ENCODE data around the gene UNC5B. TPM values are rescaled to one million over a fixed set of nuclear protein-coding genes. Genes with fewer than 3 reads are reported as not detected.

The UNC5B gene
- total RNA-seq, 1 donor from 2014 or later, result 231 TPM

DNA sequence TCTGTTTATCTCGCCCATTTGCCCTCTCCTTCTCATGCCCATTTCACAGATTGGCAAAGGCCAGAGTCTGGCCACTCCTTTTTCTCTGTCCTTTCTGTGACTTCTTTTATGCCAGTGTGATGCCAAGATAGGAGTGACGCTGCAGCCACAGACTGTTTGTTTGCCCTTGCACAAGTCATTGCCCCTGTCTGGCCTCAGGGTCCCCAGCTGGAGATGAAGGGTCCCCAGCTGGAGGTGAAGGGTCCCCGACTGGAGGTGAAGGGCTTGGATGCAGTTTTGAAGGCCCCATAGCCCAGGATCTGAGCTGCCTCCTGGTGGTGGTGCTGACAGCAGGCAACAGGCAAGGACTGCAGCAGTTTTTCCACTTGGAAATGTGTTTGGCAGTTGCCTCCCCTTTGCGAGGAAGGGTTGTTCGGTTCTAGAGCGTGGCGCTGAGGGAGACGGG lies 55.9 kb downstream of the UNC5B start:
- peak overlapping the region; percentile 68 for H3K4me3 Mint-ChIP-seq (ENCODE audit: unreplicated experiment)
- no peaks in the 10 kb centered on the region for H3K9me3 Mint-ChIP-seq (ENCODE audit: unreplicated experiment)
- TF ChIP-seq CTCF (IDR thresholded peaks at IDR 0.05; ENCODE audit: unreplicated experiment), result peak; percentile 35
- DNase-seq (ENCODE audit: low spot score), result no peak
- peaks cover 22% of the 10 kb centered on the region for H3K36me3 Mint-ChIP-seq (ENCODE audit: low read depth, unreplicated experiment)
- H3K27me3 Mint-ChIP-seq (ENCODE audit: unreplicated experiment), result peaks cover 28% of the 10 kb centered on the region
- H3K4me1 Mint-ChIP-seq (ENCODE audit: unreplicated experiment), result peaks cover 79% of the 10 kb centered on the region
- no peak overlapping the region for H3K27ac Mint-ChIP-seq (ENCODE audit: unreplicated experiment)

- Mint-ChIP-seq H3K9me3 (ENCODE audit: unreplicated experiment) (no peaks in the 10 kb centered on the region), H3K27ac (ENCODE audit: unreplicated experiment) (no peak overlapping the region), H3K4me1 (ENCODE audit: unreplicated experiment) (peaks cover 79% of the 10 kb centered on the region), H3K4me3 (ENCODE audit: unreplicated experiment) (no peak overlapping the region), H3K36me3 (ENCODE audit: low read depth, unreplicated experiment) (peaks cover 22% of the 10 kb centered on the region), H3K27me3 (ENCODE audit: unreplicated experiment) (peaks cover 28% of the 10 kb centered on the region)
- DNase-seq (ENCODE audit: low spot score), result no peak
- no peak for TF ChIP-seq CTCF (IDR thresholded peaks at IDR 0.05; ENCODE audit: unreplicated experiment)
These were observed 56.4 kb downstream of the UNC5B start for GRCh38 chr10:71268758-71269157.

GRCh38 chr10:71269301-71270288 lies 57.2 kb downstream of the UNC5B start:
- H3K9me3 Mint-ChIP-seq (ENCODE audit: unreplicated experiment), result no peaks in the 10 kb centered on the region
- peaks cover 77% of the 10 kb centered on the region for H3K4me1 Mint-ChIP-seq (ENCODE audit: unreplicated experiment)

DNA sequence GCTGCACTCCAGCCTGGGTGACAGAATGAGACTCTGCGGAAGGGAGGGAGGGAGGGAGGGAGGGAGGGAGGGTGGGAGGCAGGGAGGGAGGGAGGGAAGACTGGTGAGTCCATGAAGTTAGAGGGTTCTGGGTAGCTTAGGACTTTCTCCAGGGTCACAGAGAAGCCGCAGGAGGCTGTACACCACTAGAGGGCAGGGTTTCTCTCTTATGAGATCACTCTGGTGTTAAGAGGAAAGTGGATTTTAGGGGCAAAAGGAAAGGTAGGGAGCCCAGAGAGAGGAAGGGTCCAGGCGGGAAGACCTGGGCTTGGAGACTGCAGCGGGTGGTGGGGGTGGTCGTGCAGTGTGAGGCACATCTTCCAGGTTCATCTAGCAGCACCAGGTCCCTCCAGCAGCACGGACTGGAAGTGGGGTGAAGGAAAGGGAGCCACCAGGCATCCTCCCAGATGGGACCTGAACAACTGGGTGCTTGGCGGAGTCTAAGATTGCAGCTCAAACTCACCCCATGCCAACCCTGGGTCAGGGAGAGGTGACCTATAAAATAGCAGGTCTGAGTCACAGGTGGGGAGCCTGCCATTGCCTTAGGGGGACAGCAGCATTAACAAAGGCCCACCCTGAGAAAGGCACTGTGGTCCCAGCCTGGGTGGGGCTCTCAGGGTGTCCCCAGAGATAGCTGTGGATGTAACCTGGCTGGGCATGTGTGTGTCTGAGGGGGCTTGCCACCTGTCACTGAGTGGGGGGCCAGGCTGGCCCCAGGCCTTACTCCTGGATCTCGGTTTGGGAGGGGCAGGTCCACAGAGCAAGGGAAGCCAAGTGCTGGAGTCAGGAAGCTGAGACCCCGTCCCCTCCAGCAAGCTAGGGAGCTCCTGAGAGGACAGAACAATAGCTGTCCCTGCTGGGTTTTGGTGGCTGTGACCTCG lies 58.2 kb downstream of the UNC5B start:
- Mint-ChIP-seq H3K4me3 (ENCODE audit: unreplicated experiment) (no peak overlapping the region), H3K9me3 (ENCODE audit: unreplicated experiment) (no peaks in the 10 kb centered on the region), H3K36me3 (ENCODE audit: low read depth, unreplicated experiment) (peaks cover 23% of the 10 kb centered on the region), H3K27ac (ENCODE audit: unreplicated experiment) (peak overlapping the region; percentile 85), H3K27me3 (ENCODE audit: unreplicated experiment) (peaks cover 29% of the 10 kb centered on the region), H3K4me1 (ENCODE audit: unreplicated experiment) (peaks cover 77% of the 10 kb centered on the region)
- TF ChIP-seq CTCF (IDR thresholded peaks at IDR 0.05; ENCODE audit: unreplicated experiment), result peak; percentile 50
- DNase-seq (ENCODE audit: low spot score), result peak; percentile 63

More at GRCh38 chr10:71269301-71270288, 57.2 kb downstream of the UNC5B start:
- Mint-ChIP-seq H3K4me3 (ENCODE audit: unreplicated experiment) (peak overlapping the region; percentile 53), H3K27me3 (ENCODE audit: unreplicated experiment) (peaks cover 28% of the 10 kb centered on the region), H3K27ac (ENCODE audit: unreplicated experiment) (peak overlapping the region; percentile 68), H3K36me3 (ENCODE audit: low read depth, unreplicated experiment) (peaks cover 22% of the 10 kb centered on the region)
- TF ChIP-seq CTCF (IDR thresholded peaks at IDR 0.05; ENCODE audit: unreplicated experiment), result no peak
- no peak for DNase-seq (ENCODE audit: low spot score)
